ENCODE data around the gene METTL23. TPM values are rescaled to one million over a fixed set of nuclear protein-coding genes. Genes with fewer than 3 reads are reported as not detected.
A peak's percentile ranks its signal among the peaks of the same experiment; 100 is the strongest.

Gene METTL23
- polyA plus RNA-seq, 1 donor from 2014 or later, result 59.8 TPM

GRCh38 chr17:76686538-76687297 lies 39.9 kb upstream of the METTL23 start:
- no peaks in the 10 kb centered on the region for H4K20me1 ChIP-seq (ENCODE audit: insufficient read depth)
- H3K9me2 ChIP-seq (ENCODE audit: insufficient read depth, low read length), result no peaks in the 10 kb centered on the region
- H3K27me3 ChIP-seq (ENCODE audit: insufficient read depth, low read depth, low read length), result no peaks in the 10 kb centered on the region
- peak overlapping the region; percentile 25 for H3K9ac ChIP-seq (ENCODE audit: low read length)
- peak overlapping the region; percentile 21 for H3K4me3 ChIP-seq (ENCODE audit: low read length)
- no peak overlapping the region for H2AFZ ChIP-seq (ENCODE audit: low read depth, low read length)
- H3K4me2 ChIP-seq (ENCODE audit: low read length), result no peak overlapping the region
- TF ChIP-seq EP300 (conservative IDR thresholded peaks at IDR 0.05; ENCODE audit: poor library complexity, severe bottlenecking) (no peak), REST (IDR thresholded peaks at IDR 0.05; ENCODE audit: borderline replicate concordance) (peak; percentile 33), RAD21 (conservative IDR thresholded peaks at IDR 0.05) (peak; percentile 14), POLR2AphosphoS5 (IDR thresholded peaks at IDR 0.05) (peak; percentile 11)
- H3K36me3 ChIP-seq (ENCODE audit: insufficient read depth, low read length), result no peaks in the 10 kb centered on the region
- no peaks in the 10 kb centered on the region for H3F3A ChIP-seq (ENCODE audit: insufficient read depth, low read length, poor library complexity, severe bottlenecking)
- no peaks in the 10 kb centered on the region for H3K9me3 ChIP-seq (ENCODE audit: low read length)
- peak overlapping the region; percentile 52 for H3K27ac ChIP-seq (ENCODE audit: low read length)
- no peaks in the 10 kb centered on the region for H3K79me2 ChIP-seq (replicated peaks; ENCODE audit: insufficient read depth, low read length)

- no peaks in the 10 kb centered on the region for H3K9me3 ChIP-seq (ENCODE audit: low read length)
- H3K79me2 ChIP-seq (replicated peaks; ENCODE audit: insufficient read depth, low read length), result no peaks in the 10 kb centered on the region
- H3K9me2 ChIP-seq (ENCODE audit: insufficient read depth, low read length), result no peaks in the 10 kb centered on the region
- H3K4me3 ChIP-seq (ENCODE audit: low read length), result no peak overlapping the region
- peak overlapping the region; percentile 52 for H3K27ac ChIP-seq (ENCODE audit: low read length)
- H3K27me3 ChIP-seq (ENCODE audit: insufficient read depth, low read depth, low read length), result no peaks in the 10 kb centered on the region
- no peaks in the 10 kb centered on the region for H3F3A ChIP-seq (ENCODE audit: insufficient read depth, low read length, poor library complexity, severe bottlenecking)
- no peaks in the 10 kb centered on the region for H4K20me1 ChIP-seq (ENCODE audit: insufficient read depth)
- TF ChIP-seq MXI1 (conservative IDR thresholded peaks at IDR 0.05; ENCODE audit: poor library complexity, severe bottlenecking) (no peak), RAD21 (conservative IDR thresholded peaks at IDR 0.05) (no peak), EZH2 (IDR thresholded peaks at IDR 0.05; ENCODE audit: borderline replicate concordance, insufficient read depth, low read length, poor library complexity, severe bottlenecking) (no peak), TAF1 (IDR thresholded peaks at IDR 0.05; ENCODE audit: low read depth) (no peak)
- H3K9ac ChIP-seq (ENCODE audit: low read length), result peak overlapping the region; percentile 25
- no peak overlapping the region for H2AFZ ChIP-seq (ENCODE audit: low read depth, low read length)
- no peak overlapping the region for H3K4me2 ChIP-seq (ENCODE audit: low read length)
- H3K36me3 ChIP-seq (ENCODE audit: insufficient read depth, low read length), result no peaks in the 10 kb centered on the region
Observed at GRCh38 chr17:76687298-76688164, 39.1 kb upstream of the METTL23 start.

GRCh38 chr17:76688165-76688622 lies 38.4 kb upstream of the METTL23 start:
- Histone ChIP-seq H3K4me3 (ENCODE audit: low read length) (no peak overlapping the region), H3K27ac (ENCODE audit: low read length) (no peak overlapping the region), H3K27me3 (ENCODE audit: insufficient read depth, low read depth, low read length) (no peaks in the 10 kb centered on the region), H3K9me3 (ENCODE audit: low read length) (no peaks in the 10 kb centered on the region), H2AFZ (ENCODE audit: low read depth, low read length) (no peak overlapping the region), H3K79me2 (replicated peaks; ENCODE audit: insufficient read depth, low read length) (no peaks in the 10 kb centered on the region), H4K20me1 (ENCODE audit: insufficient read depth) (no peaks in the 10 kb centered on the region), H3F3A (ENCODE audit: insufficient read depth, low read length, poor library complexity, severe bottlenecking) (no peaks in the 10 kb centered on the region), H3K4me2 (ENCODE audit: low read length) (no peak overlapping the region), H3K9me2 (ENCODE audit: insufficient read depth, low read length) (no peaks in the 10 kb centered on the region), H3K9ac (ENCODE audit: low read length) (no peak overlapping the region), H3K36me3 (ENCODE audit: insufficient read depth, low read length) (no peaks in the 10 kb centered on the region)
- TF ChIP-seq MXI1 (conservative IDR thresholded peaks at IDR 0.05; ENCODE audit: poor library complexity, severe bottlenecking) (no peak), REST (IDR thresholded peaks at IDR 0.05; ENCODE audit: borderline replicate concordance) (no peak), EP300 (conservative IDR thresholded peaks at IDR 0.05; ENCODE audit: poor library complexity, severe bottlenecking) (no peak), SMC3 (conservative IDR thresholded peaks at IDR 0.05; ENCODE audit: poor library complexity) (no peak)
